Large intestine (tissue), 1 donor: ENCODE data around the gene NPBWR2. TPM values are rescaled to one million over a fixed set of nuclear protein-coding genes. Genes with fewer than 3 reads are reported as not detected.

Experiments
- polyA plus RNA-seq: library from polyadenylated mRNA; unstranded; fragments of 120-200 nt; gene quantifications from one replicate; pipeline ENCODE4 v1.2.1, GENCODE V29; 2013

The NPBWR2 gene
- polyA plus RNA-seq, 1 donor, result not detected

Other genes with a start within 250 kb of the NPBWR2 start
- not detected for gene ABHD16B, start 246.1 kb downstream of the NPBWR2 start, polyA plus RNA-seq
- 63.6 TPM for gene TPD52L2, start 242.3 kb downstream of the NPBWR2 start, polyA plus RNA-seq
- 21.9 TPM for gene DNAJC5, start 212.4 kb downstream of the NPBWR2 start, polyA plus RNA-seq
- 54.2 TPM for gene UCKL1, start 151.1 kb downstream of the NPBWR2 start, polyA plus RNA-seq
- 8.1 TPM for gene ZNF512B, start 137.6 kb downstream of the NPBWR2 start, polyA plus RNA-seq
- gene SAMD10, start 127.9 kb downstream of the NPBWR2 start, polyA plus RNA-seq, result 5.0 TPM
- 59.7 TPM for gene PRPF6, start 126.4 kb downstream of the NPBWR2 start, polyA plus RNA-seq
- 1.2 TPM for gene C20orf204, start 71.4 kb downstream of the NPBWR2 start, polyA plus RNA-seq
- 5.3 TPM for gene SOX18, start 57.9 kb downstream of the NPBWR2 start, polyA plus RNA-seq
- 32.6 TPM for gene TCEA2, start 44.4 kb downstream of the NPBWR2 start, polyA plus RNA-seq
- gene RGS19, start 28.0 kb downstream of the NPBWR2 start, polyA plus RNA-seq, result 5.9 TPM
- gene OPRL1, start 27.5 kb downstream of the NPBWR2 start, polyA plus RNA-seq, result 0.81 TPM
- gene LKAAEAR1, start 23.2 kb downstream of the NPBWR2 start, polyA plus RNA-seq, result 0.19 TPM
- gene MYT1, start 56.9 kb upstream of the NPBWR2 start, polyA plus RNA-seq, result 2.6 TPM
- gene PCMTD2, start 148.2 kb upstream of the NPBWR2 start, polyA plus RNA-seq, result 83.8 TPM